ENCODE data around the gene PFDN1.
A peak's percentile ranks its signal among the peaks of the same experiment; 100 is the strongest.

Gene PFDN1

GRCh38 chr5:140235791-140236551 lies 66.9 kb downstream of the PFDN1 start:
- DNase-seq, result no peak

GRCh38 chr5:140234377-140234989 lies 68.4 kb downstream of the PFDN1 start:
- DNase-seq, result no peak

- no peak for DNase-seq
Observed at GRCh38 chr5:140232731-140233130, 70.2 kb downstream of the PFDN1 start.

GRCh38 chr5:140230373-140230772 lies 72.5 kb downstream of the PFDN1 start:
- no peak for DNase-seq

GRCh38 chr5:140228364-140228837 lies 74.5 kb downstream of the PFDN1 start:
- DNase-seq, result no peak

- no peak for DNase-seq
Observed at GRCh38 chr5:140227046-140227445, 75.9 kb downstream of the PFDN1 start.

- DNase-seq, result no peak
Observed at GRCh38 chr5:140225396-140225795, 77.5 kb downstream of the PFDN1 start.

GRCh38 chr5:140224658-140225057 lies 78.2 kb downstream of the PFDN1 start:
- no peak for DNase-seq

GRCh38 chr5:140223567-140223966 lies 79.3 kb downstream of the PFDN1 start:
- no peak for DNase-seq

GRCh38 chr5:140222416-140222815 lies 80.5 kb downstream of the PFDN1 start:
- DNase-seq, result no peak

GRCh38 chr5:140221697-140222223 lies 81.1 kb downstream of the PFDN1 start:
- DNase-seq, result peak; percentile 76

- no peak for DNase-seq
Observed at GRCh38 chr5:140220698-140221064, 82.2 kb downstream of the PFDN1 start.

GRCh38 chr5:140220032-140220697 lies 82.7 kb downstream of the PFDN1 start:
- peak; percentile 61 for DNase-seq

- no peak for DNase-seq
Observed at GRCh38 chr5:140219068-140219991, 83.6 kb downstream of the PFDN1 start.

GRCh38 chr5:140217299-140218026 lies 85.4 kb downstream of the PFDN1 start:
- DNase-seq, result no peak

GRCh38 chr5:140216478-140217074 lies 86.3 kb downstream of the PFDN1 start:
- DNase-seq, result no peak

GRCh38 chr5:140215276-140215675 lies 87.6 kb downstream of the PFDN1 start:
- no peak for DNase-seq

GRCh38 chr5:140214831-140215230 lies 88.1 kb downstream of the PFDN1 start:
- DNase-seq, result peak; percentile 60

GRCh38 chr5:140213370-140213983 lies 89.4 kb downstream of the PFDN1 start:
- no peak for DNase-seq

GRCh38 chr5:140208065-140208464 lies 94.8 kb downstream of the PFDN1 start:
- DNase-seq, result no peak

Data from fibroblast of skin of abdomen (primary cell).